Muscle of leg (tissue), 11 donors: ENCODE measurements around the gene TBC1D1. TPM values are rescaled to one million over a fixed set of nuclear protein-coding genes. Genes with fewer than 3 reads are reported as not detected.

Experiments
- DNase-seq: peaks from one replicate; pipeline ENCODE4 v3.0.0; 2013
- H3K27ac ChIP-seq: one replicate; pipeline ENCODE4 v1.5.1; 2013; ENCODE audit warnings: mild to moderate bottlenecking, low read length, control low read depth
- H3K27me3 ChIP-seq: one replicate; pipeline ENCODE4 v1.6.1; 2013; ENCODE audit warnings: low read length; ENCODE audit not compliant: control insufficient read depth, insufficient read depth
- H3K36me3 ChIP-seq: one replicate; pipeline ENCODE4 v1.6.1; 2013; ENCODE audit warnings: low read length; ENCODE audit not compliant: control insufficient read depth, insufficient read depth
- H3K4me1 ChIP-seq: one replicate; pipeline ENCODE4 v1.6.1; 2013; ENCODE audit warnings: low read length; ENCODE audit not compliant: control insufficient read depth, insufficient read depth
- H3K4me3 ChIP-seq: one replicate; pipeline ENCODE4 v1.5.1; 2013; ENCODE audit warnings: low read length, control low read depth
- H3K9me3 ChIP-seq: replicated peaks from 2 replicates; pipeline ENCODE4 v1.6.1; 2013; ENCODE audit warnings: low read depth, low read length; ENCODE audit not compliant: control insufficient read depth
- WGBS: methylation state at CpG from one replicate; pipeline ENCODE4 v1.1.5; 2013; ENCODE audit warnings: missing lambda C conversion rate; ENCODE audit not compliant: insufficient coverage; 5-methylcytosine and 5-hydroxymethylcytosine counted together
- polyA plus RNA-seq, 8 donors: library from polyadenylated mRNA; unstranded; fragments of 120-200 nt; gene quantifications; one replicate each; pipeline versions ENCODE4 v1.2.1 to v1.2.3, GENCODE V29; 2013; ENCODE audit warnings: inconsistent platforms in 1 of 8, low replicate concordance in 1 of 8; ENCODE audit not compliant: insufficient read length in 8 of 8, insufficient read depth in 1 of 8
- total RNA-seq: library from RNA; stranded (reverse); fragments of 120-200 nt; gene quantifications from one replicate; pipeline ENCODE4 v1.2.4, GENCODE V29; 2013

The TBC1D1 gene
- total and polyA plus RNA-seq, 9 donors: 38.0 to 85.3 (median 55.3) TPM

GRCh38 chr4:38062776-38063097, 171.9 kb downstream of the TBC1D1 start:
- Histone ChIP-seq H3K36me3 (peaks cover 16% of the 10 kb centered on the region), H3K27me3 (no peaks in the 10 kb centered on the region), H3K4me3 (no peak overlapping the region), H3K4me1 (peaks cover 12% of the 10 kb centered on the region), H3K27ac (peak overlapping the region; percentile 43), H3K9me3 (no peaks in the 10 kb centered on the region)
- WGBS: 75% methylated on average over 4 of the region's 4 CpGs
- no peak for DNase-seq

DNA sequence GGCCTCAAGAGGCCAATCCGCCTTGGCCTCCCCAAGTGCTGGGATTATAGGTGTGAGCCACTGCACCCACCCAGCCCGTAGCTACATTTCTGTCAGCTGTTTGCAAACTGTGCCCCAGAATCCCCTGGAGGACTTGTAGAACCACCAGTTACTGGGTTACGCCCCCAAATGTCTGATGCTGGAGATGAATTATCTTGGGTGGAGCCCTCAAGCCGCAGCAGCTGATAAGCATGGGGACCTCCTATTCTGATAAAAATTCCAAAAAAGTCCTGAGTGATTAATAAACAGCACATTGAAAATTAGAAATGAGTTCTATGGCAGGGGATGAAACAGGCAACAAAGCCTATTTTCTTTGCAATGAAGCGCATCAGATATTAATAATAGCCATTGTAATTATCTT, 174.3 kb downstream of the TBC1D1 start:
- no peaks in the 10 kb centered on the region for H3K9me3 ChIP-seq
- H3K27me3 ChIP-seq: no peaks in the 10 kb centered on the region
- H3K27ac ChIP-seq: no peak overlapping the region
- peaks cover 15% of the 10 kb centered on the region for H3K36me3 ChIP-seq
- no peak for DNase-seq
- peaks cover 8% of the 10 kb centered on the region for H3K4me1 ChIP-seq
- WGBS: 90% methylated on average over 3 of the region's 5 CpGs
- H3K4me3 ChIP-seq: no peak overlapping the region

DNA sequence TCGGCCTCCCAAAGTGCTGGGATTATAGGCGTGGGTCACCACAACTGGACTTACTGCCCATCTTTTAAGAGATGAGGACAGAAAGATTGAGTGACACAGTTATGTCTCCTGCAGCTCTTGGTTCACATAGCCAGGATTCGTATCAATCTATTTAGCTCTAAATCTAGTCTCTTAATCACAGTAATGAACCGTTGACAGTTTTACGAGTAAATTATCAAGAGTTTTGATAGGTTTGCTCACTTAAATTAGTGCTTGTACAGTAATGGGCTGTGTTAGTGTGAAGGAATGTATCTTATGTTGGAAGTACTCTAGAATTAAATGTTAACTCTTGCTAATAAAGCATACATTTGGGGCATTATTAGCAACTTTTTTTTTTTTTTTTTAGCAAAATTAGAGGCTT, 175.0 kb downstream of the TBC1D1 start:
- no peak overlapping the region for H3K4me3 ChIP-seq
- H3K36me3 ChIP-seq: peaks cover 10% of the 10 kb centered on the region
- 84% methylated on average over 2 of the region's 5 CpGs for WGBS
- H3K27me3 ChIP-seq: no peaks in the 10 kb centered on the region
- no peak overlapping the region for H3K27ac ChIP-seq
- H3K4me1 ChIP-seq: peaks cover 8% of the 10 kb centered on the region
- H3K9me3 ChIP-seq: no peaks in the 10 kb centered on the region
- DNase-seq: no peak

- Histone ChIP-seq H3K9me3 (no peaks in the 10 kb centered on the region), H3K27ac (no peak overlapping the region), H3K36me3 (peaks cover 10% of the 10 kb centered on the region), H3K4me1 (peaks cover 13% of the 10 kb centered on the region), H3K27me3 (no peaks in the 10 kb centered on the region), H3K4me3 (no peak overlapping the region)
- 95% methylated on average over 4 of the region's 7 CpGs for WGBS
- DNase-seq: no peak
Observed at GRCh38 chr4:38067499-38067898, 176.6 kb downstream of the TBC1D1 start.

DNA sequence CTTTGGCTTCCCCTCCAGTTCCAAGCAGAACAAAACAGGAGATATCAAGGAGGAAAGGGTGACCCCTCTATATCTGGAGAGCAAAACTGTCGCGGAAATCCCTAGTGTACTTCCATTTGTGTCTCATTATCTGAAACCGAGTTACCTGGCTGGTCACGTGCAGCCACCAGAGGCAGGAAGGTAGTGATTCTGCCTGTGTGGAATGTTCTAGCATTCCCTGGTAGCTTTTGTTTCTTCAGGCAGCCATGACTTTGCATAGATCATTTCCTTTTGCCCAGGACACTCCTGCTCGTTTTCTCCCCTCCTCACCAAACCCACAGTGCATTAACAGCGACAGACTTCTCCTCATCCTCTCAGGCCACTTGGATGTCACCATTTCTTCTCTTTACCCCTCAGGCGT, 177.2 kb downstream of the TBC1D1 start:
- Histone ChIP-seq H3K27me3 (no peaks in the 10 kb centered on the region), H3K4me3 (no peak overlapping the region), H3K9me3 (no peaks in the 10 kb centered on the region), H3K36me3 (peaks cover 10% of the 10 kb centered on the region), H3K4me1 (peaks cover 7% of the 10 kb centered on the region), H3K27ac (no peak overlapping the region)
- no peak for DNase-seq
- WGBS: 73% methylated on average over 2 of the region's 7 CpGs

GRCh38 chr4:38069271-38069760, 178.4 kb downstream of the TBC1D1 start:
- H3K4me3 ChIP-seq: no peak overlapping the region
- peak; percentile 91 for DNase-seq
- WGBS: 80% methylated on average over 1 of the region's 6 CpGs
- no peak overlapping the region for H3K27ac ChIP-seq
- H3K27me3 ChIP-seq: no peaks in the 10 kb centered on the region
- peaks cover 12% of the 10 kb centered on the region for H3K36me3 ChIP-seq
- H3K4me1 ChIP-seq: peaks cover 5% of the 10 kb centered on the region
- H3K9me3 ChIP-seq: no peaks in the 10 kb centered on the region

DNA sequence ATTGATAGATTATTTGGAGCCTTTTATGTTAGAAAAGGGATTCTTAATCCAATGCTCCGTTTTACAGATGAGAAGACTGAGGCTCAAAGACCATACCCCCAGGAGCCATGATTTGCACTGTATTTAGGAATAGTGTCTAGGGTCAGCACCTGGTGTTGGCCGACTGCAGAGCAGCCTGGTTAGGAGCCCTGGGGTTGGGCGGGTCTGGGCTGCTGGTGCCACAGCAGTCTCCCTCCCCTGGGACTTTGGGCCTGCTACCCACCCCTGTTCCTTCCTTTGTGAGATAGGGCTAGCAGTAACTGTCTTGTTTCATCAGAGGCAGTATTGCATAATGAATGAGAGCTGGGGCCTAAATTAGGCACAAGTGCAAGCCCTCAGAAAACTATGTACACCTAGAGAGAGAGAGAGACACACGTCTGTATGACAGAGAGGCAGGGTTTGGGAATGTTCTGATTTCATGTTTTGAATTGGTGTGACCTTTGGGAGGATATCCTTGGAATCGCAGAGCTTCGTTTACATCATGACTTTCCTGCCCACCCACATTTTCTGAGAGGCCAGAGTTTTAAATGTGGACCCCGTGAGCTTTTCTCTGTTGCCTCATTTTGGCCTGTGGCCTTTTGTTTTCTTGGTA, 181.0 kb downstream of the TBC1D1 start:
- no peaks in the 10 kb centered on the region for H3K27me3 ChIP-seq

GRCh38 chr4:38072578-38072977, 181.7 kb downstream of the TBC1D1 start:
- H3K27ac ChIP-seq: peak overlapping the region; percentile 57

More for the DNA sequence above, 181.0 kb downstream of the TBC1D1 start:
- Histone ChIP-seq H3K4me1 (peaks cover 11% of the 10 kb centered on the region), H3K9me3 (no peaks in the 10 kb centered on the region), H3K4me3 (no peak overlapping the region), H3K36me3 (peaks cover 11% of the 10 kb centered on the region), H3K27ac (peak overlapping the region; percentile 57)
- DNase-seq: peak; percentile 64
- WGBS: 14% methylated on average over 1 of the region's 7 CpGs

GRCh38 chr4:38073596-38074234, 182.8 kb downstream of the TBC1D1 start:
- peaks cover 8% of the 10 kb centered on the region for H3K36me3 ChIP-seq
- no peak overlapping the region for H3K27ac ChIP-seq
- H3K4me3 ChIP-seq: no peak overlapping the region
- H3K4me1 ChIP-seq: peaks cover 11% of the 10 kb centered on the region
- H3K9me3 ChIP-seq: no peaks in the 10 kb centered on the region
- DNase-seq: no peak
- WGBS: 100% methylated on average over 4 of the region's 4 CpGs
- H3K27me3 ChIP-seq: no peaks in the 10 kb centered on the region

More at GRCh38 chr4:38072578-38072977, 181.7 kb downstream of the TBC1D1 start:
- H3K9me3 ChIP-seq: no peaks in the 10 kb centered on the region
- WGBS: no CpG with 5 or more reads among the region's 3 CpGs
- peaks cover 11% of the 10 kb centered on the region for H3K4me1 ChIP-seq
- no peaks in the 10 kb centered on the region for H3K27me3 ChIP-seq
- no peak overlapping the region for H3K4me3 ChIP-seq
- no peak for DNase-seq
- H3K36me3 ChIP-seq: peaks cover 8% of the 10 kb centered on the region

DNA sequence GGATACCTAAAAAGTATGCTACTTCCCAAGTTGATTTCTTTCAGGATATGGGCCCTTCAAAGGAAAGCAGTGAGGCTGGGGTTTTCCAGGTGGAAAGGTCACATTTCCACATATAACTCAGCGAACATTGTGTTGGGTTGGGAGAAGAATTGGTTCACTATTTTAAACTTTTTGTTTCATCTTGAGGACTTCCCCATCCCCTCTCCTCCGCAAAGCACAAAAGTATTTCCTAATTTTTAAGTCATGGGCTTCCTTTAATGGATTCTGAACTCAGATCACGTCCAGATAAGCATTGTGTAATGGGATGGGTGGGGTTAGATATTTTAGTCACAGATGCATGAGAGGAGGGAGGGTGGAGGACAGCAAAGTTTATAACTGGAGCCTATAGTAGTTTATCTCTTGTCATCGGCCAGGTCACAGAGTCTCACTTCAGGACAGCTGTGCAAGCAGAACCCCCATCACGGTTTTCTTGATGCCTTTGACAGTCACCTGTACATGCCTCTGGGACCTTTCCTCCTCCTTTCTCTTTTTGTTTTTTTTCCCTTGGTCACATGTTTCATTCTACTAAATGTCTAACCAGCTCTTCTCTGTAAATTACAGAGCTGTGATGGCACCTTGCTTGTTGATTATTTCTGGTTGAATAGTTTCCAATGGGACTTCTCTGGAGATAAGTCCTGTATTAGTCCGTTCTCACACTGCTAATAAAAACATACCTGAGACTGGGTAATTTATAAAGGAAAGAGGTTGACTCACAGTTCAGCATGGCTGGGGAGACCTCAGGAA, 184.7 kb downstream of the TBC1D1 start:
- no peaks in the 10 kb centered on the region for H3K9me3 ChIP-seq
- H3K36me3 ChIP-seq: peaks cover 8% of the 10 kb centered on the region
- peak overlapping the region; percentile 76 for H3K27ac ChIP-seq
- H3K27me3 ChIP-seq: no peaks in the 10 kb centered on the region
- H3K4me3 ChIP-seq: no peak overlapping the region
- H3K4me1 ChIP-seq: peaks cover 21% of the 10 kb centered on the region
- 46% methylated on average over 3 of the region's 6 CpGs for WGBS
- peak; percentile 77 for DNase-seq
